HG03460 (cell line): ENCODE data around the gene TMEM135.
A peak's percentile ranks its signal among the peaks of the same experiment; 100 is the strongest.

Source experiments
- ATAC-seq: cut with Tn5 transposase; IDR thresholded peaks from one replicate; pipeline ENCODE4 v1.9.1; 2021; ENCODE audit not compliant: unreplicated experiment

TMEM135 gene

DNA sequence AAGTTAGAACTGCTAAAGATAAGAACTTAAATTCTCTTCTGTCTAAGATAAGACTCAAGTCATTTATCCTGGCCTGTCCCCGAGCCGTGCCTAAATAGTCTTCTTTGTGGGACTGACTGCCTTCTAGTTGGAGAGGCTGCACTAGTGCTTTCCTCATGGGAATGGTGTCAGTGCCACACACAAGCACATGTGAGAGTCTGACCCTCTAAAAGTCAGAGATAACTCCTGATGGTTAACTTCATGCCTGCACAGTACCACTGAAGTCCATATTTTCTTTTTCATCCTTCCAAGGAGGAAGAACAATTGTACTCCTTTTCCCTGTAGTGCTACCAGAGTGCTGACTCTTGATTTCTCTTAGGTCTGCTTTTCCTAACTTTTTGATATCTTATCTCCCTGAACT is 309.7 kb downstream of the TMEM135 start:
- ATAC-seq = no peak

DNA sequence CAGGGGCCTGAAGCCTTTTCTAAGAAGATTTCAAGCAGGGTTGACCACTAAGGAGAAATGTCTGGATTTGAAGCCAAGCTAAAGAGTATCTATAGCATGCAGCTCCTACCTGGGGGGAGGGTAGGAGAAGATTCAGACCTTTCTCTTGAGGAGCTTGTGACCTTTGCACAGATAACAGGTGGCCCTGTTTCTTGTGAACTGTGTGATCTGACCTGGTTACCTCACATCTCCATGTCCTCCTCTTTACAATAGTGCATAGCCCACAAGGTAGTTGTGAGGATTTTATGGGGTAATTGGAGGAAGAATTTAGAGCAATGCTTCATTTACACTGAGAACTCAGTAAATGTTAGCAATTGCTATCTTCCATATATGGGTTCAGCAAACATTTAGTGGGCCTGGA is 310.1 kb downstream of the TMEM135 start:
- no peak for ATAC-seq

DNA sequence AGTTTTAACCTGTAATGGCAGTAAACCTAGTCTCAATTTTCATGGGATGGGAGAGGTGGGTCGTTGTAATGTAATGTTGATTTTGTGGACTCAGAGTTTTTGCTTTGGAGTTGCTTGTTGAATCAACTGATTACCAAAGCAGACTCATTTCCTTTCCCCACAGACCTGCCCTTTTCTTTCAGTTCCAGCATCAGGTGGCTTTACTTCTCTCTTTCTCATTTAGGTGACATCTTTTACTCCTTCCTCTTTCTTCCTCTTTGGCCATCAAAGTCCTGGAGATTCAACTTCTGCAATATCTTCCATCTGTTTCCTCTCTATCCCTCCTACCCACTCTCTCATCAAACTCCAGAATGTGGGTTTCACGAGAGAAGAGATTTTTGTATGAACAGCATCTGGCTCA is 313.9 kb downstream of the TMEM135 start:
- ATAC-seq = no peak

DNA sequence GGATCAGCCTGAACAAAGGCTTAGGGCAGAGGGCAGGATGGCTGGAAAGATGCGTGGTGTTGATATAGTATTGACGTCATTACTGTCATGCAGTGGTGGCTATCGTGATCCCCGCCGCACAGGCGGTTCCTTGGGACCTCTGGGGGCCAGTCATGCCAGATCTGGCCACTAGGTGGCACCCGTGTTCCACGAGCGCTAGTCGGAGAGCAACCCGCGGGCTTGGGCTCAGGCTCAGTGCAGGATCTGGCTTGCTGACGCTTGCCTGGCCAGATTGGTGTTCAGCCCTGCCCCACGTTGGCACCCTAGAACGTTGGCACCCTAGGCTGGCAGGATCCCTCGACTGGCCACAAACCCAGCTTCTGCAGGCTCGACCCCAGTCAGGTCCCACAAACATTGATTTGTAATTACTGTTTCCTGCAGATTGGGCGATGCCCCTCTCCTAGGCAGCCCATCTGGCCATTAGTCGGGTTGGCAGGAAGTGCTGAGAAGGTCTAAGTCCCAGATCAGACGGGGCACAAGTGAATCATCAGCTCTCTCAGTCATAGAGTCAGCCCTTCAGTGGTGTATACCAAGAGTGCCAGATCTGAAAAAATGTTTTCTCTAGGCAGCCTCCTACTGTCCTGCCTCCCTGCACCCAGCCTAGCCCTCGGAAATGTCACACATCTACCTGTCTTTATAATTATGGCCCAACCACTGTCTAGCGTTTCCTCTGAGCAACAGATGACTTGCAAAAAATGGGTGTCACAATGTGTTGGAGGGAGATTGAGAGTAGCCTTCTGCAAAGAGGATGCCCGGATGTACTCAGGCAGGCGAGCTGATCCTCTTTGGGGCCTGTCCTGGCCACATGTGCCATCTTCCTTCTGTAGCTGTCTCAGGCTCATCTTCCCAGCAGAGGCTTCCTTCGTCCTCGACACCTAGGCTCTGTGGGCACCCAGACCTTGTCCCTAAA is 315.3 kb downstream of the TMEM135 start:
- peak; percentile 97 for ATAC-seq

GRCh38 chr11:87353771-87354345 is 316.1 kb downstream of the TMEM135 start:
- ATAC-seq = no peak

DNA sequence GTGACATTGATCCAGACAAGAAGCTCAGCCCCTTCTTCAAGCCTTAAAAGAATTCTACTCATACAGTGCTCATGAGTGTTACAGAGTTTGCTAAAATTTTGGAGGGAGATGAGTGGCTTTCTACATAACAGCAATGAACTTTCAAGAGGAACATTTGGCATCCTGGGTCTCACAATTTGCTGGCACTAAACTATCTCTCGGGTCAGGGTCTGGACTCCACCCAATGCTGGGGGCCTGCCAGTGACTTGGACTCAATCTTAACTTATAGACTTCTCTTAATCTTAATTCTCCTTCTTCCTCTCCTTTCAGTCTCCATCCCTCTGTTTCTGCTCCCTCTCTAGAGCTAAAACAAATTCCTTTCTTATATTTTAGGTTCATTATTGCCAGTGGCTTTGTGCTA is 317.9 kb downstream of the TMEM135 start:
- ATAC-seq = no peak

DNA sequence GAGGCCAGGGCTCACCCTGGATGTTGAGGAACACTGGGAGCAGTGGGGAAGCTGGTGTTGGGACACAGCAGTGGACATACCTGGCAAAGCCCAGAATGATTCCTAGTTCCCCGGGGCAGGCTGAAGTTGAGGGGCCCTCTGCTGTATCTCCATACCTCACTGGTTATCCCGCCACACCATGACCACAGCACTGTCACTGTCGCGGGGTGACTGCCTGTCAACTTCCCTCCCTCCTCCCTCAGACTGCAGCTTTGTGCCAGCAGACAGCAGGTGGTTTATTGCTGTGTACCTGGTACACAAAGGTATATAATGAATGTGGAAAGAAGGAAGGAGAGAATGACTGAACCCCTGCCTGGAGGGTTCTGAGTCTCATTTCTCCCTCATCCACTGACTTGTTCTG is 318.7 kb downstream of the TMEM135 start:
- no peak for ATAC-seq

DNA sequence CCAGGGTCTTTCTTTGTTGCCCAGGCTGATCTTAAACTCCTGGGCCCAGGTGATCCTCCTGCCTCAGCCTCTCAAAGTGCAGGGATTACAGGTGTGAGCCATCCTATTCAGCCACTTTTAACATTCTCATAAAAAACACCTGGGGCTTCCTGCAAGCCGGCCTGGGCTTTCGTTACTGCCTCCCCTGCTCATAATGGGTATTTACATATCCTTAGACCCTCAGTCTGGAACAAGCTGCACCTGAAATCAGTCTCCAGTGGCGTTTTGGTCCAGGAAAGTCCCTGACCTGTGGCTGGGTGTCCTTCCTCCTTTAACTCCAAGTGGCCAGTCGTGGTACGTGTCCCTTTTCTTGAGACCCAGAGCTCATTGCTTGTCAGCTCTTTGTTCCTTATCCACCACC is 320.7 kb downstream of the TMEM135 start:
- no peak for ATAC-seq

DNA sequence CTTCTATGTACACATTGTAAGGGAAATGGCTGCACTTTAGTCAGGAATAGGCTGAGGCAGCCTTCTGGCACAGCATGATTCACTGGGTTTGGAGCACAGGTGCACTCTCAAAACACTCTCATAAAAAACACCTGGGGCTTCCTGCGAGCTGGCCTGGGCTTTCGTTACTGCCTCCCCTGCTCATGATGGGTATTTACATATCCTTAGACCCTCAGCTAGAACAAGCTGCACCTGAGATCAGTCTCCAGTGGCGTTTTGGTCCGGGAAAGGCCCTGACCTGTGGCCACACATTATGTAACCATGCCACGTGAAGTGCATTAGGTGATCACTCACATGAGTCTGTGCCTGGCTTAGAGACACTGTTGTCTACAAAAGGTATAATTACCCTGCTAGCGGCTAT is 321.7 kb downstream of the TMEM135 start:
- ATAC-seq = no peak

DNA sequence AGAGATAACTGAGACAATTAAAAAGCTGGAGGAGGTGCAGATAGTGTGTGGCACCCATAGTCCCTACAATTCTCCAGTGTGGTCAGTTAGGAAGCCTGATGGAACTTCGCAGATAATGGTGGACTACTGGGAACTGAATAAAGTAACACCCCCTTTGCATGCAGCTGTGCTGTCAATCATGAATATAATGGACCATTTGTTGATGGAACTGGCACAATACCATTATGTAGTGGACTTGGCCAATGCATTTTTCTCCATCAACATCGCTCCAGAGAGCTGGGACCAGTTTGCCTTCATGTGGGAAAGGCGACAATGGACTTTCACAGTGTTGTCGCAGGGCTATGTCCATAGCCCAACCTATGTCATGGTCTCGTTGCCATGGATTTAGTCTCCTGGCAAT is 324.2 kb downstream of the TMEM135 start:
- no peak for ATAC-seq

DNA sequence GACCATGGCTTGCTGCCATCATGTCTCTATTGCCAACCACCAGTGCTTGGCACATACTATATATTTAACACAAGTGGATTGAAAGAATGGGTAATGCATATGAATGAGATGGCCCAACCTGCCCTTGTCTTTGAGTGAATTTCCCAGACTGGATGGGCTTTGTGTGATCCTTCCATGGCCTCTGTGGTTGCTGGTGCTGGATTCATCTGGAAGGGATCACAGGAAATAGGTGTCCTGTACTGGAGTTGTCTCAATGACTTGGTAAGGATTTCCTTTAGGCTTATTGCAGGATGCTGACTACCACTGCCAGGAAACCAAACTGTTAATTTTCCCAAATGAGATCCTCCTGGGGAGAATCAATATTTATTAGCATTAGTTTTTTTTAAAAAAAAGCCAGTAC is 328.6 kb downstream of the TMEM135 start:
- ATAC-seq = no peak

DNA sequence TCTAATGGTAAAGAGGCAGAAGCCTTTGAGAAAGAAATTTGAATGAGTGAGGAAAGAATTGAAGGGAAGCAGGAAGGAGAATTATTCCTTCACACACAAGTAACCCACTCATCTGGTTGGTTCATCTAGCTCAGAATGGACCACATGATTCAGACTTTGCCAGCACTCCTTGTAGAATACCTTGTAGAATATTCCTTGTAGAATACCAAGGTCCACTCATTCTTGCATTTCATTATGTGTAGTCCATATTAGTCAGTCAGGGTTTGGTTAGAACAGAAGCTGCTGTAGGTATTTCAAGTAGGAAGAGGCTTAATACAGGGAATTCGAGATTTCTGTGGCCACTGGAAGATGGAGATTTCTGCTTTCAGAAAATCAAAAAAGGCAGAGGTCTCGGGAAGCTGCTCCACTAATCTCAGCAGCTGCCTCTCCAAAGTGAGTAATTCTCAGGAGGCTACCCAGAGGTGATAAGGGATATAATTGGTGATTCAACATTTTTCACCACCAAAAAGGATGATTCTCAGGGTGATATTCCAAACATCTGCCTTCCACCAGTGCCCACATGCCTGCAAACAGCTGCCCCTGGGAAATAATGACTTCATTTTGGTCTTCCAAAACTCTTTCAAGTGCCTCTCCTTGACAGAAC is 329.1 kb downstream of the TMEM135 start:
- ATAC-seq = no peak

- no peak for ATAC-seq
These were observed 330.4 kb downstream of the TMEM135 start for GRCh38 chr11:87368151-87368550.

GRCh38 chr11:87368858-87369480 is 331.2 kb downstream of the TMEM135 start:
- no peak for ATAC-seq

- ATAC-seq = no peak
These were observed 332.2 kb downstream of the TMEM135 start for GRCh38 chr11:87369888-87370287.

DNA sequence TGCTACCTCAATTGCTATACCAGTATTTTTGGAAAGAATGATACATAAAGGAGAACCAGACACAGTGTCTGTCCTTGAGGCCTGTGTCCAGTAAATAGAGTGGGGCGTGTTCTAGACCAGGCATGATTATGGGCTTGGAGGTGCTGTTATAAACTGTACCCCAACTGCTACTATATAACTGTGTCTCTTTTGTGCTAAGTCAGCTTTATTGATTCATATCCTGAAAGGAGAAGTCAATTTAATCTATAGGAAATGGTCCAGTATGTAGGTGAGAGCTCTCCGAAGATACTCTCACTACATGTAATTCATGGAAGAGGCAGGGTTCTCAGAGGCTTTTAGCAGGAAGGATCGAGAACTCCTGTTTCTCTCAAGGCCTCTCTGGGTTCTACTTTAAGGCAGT is 334.3 kb downstream of the TMEM135 start:
- ATAC-seq = no peak
